DMS114 treated with DMSO at 0.1 percent for 48 hours (cell line): ENCODE data around the gene ARHGAP28.
"Not testable (repeated sequence)": the region's sequence is repeated elsewhere in the genome, so short reads cannot be mapped to it uniquely, and the experiment has no call there.

ENCODE experiments used
- DNase-seq: peaks from one replicate; lab custom pipeline; 2025; ENCODE audit not compliant: unreplicated experiment; lab: John Stamatoyannopoulos, UW

Gene ARHGAP28

GRCh38 chr18:6807515-6808257 lies 78.2 kb downstream of the ARHGAP28 start:
- no peak for DNase-seq

- DNase-seq, result no peak
Observed at GRCh38 chr18:6810191-6810590, 80.7 kb downstream of the ARHGAP28 start.

- DNase-seq, result no peak
Observed at GRCh38 chr18:6811816-6812215, 82.3 kb downstream of the ARHGAP28 start.

- DNase-seq, result no peak
Observed at GRCh38 chr18:6814882-6815425, 85.4 kb downstream of the ARHGAP28 start.

- no peak for DNase-seq
Observed at GRCh38 chr18:6816154-6816553, 86.6 kb downstream of the ARHGAP28 start.

- no peak for DNase-seq
Observed at GRCh38 chr18:6819332-6819731, 89.8 kb downstream of the ARHGAP28 start.

- DNase-seq, result no peak
Observed at GRCh38 chr18:6820314-6820713, 90.8 kb downstream of the ARHGAP28 start.

GRCh38 chr18:6821356-6821755 lies 91.8 kb downstream of the ARHGAP28 start:
- no peak for DNase-seq

DNA sequence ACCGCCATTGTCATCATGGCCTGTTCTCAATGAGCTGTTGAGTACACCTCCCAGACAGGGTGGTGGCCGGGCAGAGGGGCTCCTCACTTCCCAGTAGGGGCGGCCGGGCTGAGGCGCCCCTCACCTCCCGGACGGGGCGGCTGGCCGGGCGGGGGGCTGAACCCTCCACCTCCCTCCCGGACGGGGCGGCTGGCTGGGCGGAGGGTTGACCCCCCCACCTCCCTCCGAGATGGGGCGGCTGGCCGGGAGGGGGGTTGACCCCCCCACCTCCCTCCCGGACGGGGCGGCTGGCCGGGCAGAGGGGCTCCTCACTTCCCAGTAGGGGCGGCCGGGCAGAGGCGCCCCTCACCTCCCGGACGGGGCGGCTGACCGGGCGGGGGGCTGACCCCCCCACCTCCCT lies 97.6 kb downstream of the ARHGAP28 start:
- DNase-seq, result not testable (repeated sequence)

DNA sequence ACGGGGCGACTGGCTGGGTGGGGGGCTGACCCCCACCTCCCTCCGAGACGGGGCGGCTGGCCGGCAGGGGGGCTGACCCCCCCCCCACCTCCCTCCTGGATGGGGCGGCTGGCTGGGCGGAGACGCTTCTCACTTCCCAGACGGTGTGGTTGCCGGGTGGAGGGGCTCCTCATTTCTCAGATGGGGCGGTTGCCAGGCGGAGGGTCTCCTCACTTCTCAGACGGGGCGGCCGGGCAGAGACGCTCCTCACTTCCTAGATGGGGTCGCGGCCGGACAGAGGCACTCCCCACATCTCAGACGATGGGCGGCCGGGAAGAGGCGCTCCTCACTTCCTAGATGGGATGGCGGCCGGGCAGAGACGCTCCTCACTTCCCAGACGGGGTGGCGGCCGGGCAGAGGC lies 98.0 kb downstream of the ARHGAP28 start:
- not testable (repeated sequence) for DNase-seq

DNA sequence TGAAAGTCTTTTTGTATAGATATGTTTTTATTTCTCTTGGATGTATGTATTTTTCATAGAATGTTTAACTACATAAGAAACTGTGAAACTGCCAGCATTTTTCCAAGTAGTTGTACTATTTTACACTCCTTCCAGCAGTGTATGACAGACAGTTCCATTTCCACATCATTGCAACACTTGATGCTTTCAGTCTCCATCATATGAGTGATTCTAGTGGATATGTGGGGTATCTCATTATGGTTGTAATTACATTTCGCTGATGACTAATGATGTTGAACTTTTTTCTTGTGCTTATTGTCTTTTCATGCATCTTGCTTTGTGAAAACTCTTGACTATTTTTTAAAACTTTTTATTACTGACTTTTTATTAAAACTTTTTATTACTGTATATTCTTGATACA lies 101.4 kb downstream of the ARHGAP28 start:
- DNase-seq, result no peak

DNA sequence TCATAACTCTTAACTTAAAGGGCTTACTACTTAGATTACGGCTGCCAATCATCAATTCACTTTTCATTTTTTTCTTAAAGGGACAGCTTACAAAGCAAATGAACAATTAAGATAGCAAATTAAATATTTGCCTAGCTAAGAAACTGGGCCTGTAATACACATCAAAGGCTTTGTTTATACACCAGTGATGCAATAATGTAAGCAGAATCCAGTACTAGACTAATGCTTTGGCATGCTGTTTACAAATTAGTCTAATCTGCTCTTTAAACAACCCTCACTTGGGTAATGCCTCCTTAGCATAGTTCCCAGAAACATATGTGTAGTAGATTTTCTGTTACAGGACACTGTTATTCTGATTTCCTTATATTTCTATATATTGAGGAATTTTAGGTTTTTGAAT lies 105.8 kb downstream of the ARHGAP28 start:
- DNase-seq, result no peak

DNA sequence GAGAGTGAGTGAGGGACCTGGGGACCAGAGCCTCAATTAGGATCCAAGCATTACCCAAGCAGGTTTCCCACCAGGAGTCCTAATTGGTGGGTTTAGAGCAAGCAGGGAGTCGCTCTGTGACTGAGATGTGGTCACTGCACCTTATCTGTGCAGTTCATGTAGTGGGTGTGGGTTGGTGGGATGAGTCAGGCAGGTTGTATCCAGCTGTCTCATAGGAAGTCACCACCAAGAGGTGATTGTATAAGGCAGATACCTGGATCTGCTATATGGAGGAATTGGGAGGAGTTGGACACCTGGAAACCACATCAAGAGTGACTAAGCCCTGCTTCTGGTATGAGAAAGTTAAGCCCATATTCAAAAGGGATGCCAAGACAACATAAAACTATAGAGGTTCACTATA lies 106.8 kb downstream of the ARHGAP28 start:
- no peak for DNase-seq

DNA sequence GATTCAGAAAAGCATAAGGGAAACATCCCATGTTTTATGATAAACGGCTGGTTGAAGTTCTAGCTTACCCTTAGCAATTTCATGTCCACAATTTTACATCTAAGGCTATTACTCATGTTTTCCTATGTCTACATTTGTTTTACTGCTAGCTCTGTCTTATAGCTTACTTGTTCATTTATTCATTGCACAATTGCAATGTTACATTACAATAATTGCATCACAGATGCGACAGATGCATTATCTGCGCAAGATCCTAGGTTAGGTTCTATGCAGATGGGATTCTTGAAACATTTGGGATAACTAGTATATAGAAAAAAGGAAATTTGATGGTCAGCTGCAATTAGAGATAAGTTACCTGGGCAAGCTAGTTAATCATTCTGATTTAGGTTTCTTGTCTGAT lies 108.4 kb downstream of the ARHGAP28 start:
- no peak for DNase-seq

DNA sequence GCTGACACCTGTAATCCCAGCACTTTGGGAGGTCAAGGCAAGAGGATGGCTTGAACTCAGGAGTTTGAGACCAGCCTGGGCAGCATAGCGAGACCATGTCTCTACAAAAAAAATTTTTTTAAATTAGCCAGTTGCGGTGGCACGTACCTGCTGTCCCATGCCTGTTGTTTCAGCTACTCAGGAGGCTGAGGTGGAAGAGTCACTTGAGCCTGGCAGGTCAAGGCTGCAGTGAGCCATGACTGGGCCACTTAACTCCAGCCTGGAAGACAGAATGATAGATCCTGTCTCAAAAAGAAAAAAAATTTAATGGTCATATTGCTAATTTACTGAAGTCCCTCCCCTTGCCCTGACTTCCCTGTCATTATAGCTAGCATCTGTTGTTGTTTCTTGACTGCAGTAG lies 112.6 kb downstream of the ARHGAP28 start:
- DNase-seq, result no peak

DNA sequence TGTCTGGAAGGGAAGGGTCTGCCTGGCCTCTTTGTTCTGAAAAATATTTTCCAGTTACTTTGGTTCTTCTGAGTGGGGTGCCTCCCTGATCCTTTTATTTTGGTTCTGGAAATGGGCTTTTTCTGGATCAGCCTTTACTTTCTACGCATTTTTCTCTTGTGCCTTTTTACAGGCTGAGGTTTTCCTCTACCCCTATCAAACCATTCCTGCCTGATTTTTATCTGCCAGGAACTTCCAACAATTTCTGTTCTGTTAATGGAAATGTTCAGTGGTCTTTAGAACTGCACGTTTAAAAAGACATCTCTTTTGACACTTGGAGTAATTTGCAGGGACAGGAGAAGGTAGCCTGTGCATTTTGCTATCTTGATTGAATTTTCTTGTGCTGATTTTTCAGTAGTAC lies 113.8 kb downstream of the ARHGAP28 start:
- no peak for DNase-seq

GRCh38 chr18:6845521-6845920 lies 116.0 kb downstream of the ARHGAP28 start:
- DNase-seq, result not testable (repeated sequence)

DNA sequence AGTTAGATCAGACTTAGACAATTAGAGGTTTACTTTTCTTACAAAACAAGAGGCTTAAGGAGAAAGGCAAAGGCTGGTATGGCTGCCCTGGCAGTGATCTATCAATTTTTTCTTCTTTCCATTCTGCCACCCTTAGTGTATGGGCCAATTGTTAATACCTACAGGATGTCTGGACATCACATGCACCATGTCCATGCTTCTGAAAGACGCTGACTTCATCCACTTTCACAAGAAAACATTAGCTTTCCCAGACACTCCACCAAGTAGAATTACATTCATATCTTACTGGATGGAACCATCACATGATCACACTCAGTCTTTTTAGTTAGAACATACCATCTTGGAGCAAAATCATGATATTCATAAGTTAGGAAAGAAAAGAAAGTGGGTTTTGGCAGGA lies 120.9 kb downstream of the ARHGAP28 start:
- DNase-seq, result no peak

- no peak for DNase-seq
Observed at GRCh38 chr18:6851480-6851879, 122.0 kb downstream of the ARHGAP28 start.

- no peak for DNase-seq
Observed at GRCh38 chr18:6854811-6855210, 125.3 kb downstream of the ARHGAP28 start.

DNA sequence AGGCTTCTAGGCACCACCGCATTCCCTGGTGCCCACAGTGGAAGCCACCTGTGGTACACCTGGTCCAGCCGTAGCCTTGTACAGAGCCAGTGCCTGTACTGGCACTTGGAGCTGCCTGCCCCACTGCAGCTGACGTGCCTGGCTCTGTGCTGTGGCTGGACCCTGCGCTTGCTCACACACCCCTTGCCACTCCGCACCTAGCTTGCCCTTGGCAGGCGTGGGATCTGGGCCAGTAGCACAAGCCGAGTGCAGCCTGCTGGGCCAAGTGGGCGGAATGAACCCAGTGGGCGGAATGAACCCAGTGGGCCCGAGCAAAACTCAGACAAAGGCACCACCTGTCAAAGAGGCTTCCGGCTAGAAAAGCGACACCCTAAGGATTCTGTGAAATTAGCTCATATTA lies 126.3 kb downstream of the ARHGAP28 start:
- no peak for DNase-seq

DNA sequence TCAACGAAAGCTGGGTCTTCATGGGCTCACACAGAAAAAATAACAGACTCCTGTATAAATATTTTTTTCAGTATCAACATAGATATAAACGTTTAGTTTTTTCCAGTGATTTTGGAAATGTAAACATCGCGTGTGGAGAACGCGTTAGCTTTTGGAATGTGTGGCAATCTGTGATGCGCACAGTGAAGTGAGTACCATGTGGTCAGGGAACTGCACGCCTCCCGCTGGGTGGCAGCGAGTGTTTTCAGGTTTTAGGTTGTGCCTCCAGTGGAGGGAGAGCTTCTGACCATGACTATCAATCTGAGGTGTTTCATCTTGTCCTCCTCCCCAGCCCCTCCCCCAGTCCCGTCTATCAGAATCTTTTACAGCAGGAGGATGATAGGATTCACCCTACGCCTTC lies 127.8 kb downstream of the ARHGAP28 start:
- DNase-seq, result no peak
